CD4-positive, alpha-beta T cell treated with Interleukin-17A for 1 hour (primary cell): ENCODE measurements around the gene DYNLT3.

Experiments used
- DNase-seq: peaks from one replicate; pipeline ENCODE4 v3.0.0-alpha.2; 2020

Gene DYNLT3, protein sequence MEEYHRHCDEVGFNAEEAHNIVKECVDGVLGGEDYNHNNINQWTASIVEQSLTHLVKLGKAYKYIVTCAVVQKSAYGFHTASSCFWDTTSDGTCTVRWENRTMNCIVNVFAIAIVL

DNA sequence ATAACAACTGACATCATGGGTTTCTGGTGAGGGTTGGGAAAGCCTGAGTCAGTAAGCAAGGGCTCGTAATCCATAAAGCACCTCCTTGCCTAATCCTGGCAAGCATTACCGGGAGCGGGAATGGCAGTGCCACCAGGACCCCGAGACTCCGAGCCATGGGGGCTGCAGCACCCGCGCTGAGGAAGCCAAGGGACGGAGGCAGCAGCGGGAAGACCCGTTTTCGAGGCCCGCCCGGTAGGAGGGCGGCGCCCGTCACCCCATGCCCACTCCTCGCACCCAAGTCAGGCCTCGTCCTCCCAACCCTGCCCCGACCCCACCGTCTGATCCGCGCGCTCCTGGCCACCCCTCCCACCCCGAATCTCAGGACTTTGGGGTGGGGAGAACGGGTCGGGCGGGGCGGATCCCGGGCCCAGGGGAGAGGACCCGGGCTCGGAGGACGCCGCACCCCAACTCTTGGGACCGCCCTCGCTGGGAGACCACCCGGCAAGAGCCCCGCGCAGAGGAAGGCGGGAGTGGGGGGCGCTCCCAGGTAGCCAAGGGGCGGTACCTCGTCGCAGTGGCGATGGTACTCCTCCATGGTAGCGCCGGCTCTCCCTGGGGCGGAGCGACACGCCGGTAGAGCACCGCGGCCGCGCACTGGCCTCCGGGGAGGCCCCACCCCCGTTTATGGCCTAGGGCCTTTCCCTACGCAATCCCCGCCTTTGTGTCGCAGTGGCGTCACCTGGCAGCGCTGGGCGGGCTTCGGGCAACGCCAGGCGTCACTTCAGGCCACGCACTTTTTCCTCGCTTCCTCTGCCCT is at the start of gene DYNLT3:
DYNLT3 (minus strand) TSS at position 638 of the 799 bp plus-strand sequence; CDS start at position 577, 61 bp downstream.
- DNase-seq: peak; percentile 86

DNA sequence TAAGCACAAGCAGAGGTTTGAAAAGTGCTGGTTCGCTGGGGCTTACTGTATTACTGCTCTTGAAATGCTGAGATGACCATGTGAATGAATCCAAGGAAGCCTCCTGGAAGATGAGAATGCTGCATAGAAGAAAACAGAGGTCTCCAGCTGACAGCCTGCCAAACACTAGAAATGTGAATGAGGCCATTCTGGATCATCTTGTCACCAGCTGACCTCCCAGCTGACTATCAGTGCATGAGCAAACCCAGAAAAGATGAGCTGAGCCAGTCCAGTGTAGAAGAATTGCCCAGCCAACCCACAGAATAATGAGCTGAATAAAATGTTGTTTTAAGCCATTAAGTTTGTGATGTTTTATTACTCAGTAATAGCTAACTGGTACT is 49.1 kb upstream of the DYNLT3 start:
- no peak for DNase-seq

DNA sequence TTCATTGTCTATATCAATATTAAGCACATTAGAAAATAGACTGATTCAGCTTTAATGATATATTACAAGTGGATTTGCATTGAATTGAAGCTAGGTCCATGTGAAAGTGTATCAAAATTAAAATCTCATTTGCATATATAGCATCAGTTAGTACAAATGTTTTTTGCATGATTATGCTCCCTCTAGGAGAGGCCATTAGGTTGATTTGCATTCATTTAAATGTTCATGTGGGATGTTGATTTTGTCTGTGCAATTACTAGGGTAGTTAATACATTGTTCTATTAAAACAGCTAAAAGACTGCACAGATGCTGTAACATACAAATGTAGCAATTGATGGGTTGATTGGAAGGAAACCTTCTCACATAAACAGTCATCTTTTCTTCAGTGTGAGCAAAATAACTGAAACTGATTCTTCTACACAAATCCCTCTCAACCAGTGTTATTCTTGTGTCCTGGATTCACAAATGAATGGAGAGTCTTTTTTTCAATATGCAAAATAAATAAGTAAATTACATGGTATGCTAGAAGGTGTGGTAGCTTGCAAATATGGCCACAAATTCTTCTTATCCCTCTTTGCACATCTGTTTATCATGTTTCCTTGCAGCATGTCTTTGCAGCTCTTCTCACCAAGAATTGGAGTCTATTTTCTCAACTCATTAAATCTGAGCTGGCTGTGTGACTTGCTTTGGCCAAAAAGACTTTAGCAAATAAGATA is 48.6 kb upstream of the DYNLT3 start:
- DNase-seq: no peak

DNA sequence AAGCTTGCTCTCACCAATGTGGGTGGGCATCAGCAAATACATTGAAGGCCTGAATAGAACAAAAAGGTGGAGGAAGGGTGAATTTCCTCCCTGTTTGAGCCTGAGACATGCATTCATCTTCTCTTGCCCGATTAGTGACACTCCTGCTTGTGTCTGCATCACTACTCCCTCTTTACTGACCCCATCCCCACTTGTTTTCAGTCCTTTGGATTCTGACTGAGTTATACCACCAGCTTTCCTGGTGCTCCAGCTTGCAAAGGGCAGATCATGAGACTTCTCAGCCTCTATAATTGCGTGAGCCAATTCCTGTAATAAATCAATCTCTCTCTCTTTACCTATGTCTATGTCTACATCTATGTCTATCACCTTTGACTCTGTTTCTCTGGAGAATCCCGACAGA is 47.4 kb upstream of the DYNLT3 start:
- DNase-seq: no peak

DNA sequence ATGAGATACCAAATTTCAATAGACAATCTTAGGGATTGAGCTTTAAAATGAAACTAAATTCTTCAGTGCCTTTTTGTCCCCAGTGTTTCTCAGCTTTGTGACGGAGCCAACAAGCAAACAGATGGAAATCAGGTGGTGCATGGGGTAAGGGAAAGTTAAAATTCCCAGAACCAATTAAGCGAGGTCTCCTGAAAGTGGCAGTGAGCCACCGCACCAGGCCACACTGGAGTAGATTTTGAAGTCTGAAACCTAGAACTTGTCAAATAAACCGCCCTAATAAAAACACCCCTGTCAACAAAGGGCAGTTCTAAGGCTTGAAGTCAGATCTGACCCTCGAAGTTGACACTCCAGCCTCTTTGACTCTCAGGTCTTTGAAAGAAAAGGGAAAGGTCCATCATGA is 40.6 kb upstream of the DYNLT3 start:
- DNase-seq: no peak

DNA sequence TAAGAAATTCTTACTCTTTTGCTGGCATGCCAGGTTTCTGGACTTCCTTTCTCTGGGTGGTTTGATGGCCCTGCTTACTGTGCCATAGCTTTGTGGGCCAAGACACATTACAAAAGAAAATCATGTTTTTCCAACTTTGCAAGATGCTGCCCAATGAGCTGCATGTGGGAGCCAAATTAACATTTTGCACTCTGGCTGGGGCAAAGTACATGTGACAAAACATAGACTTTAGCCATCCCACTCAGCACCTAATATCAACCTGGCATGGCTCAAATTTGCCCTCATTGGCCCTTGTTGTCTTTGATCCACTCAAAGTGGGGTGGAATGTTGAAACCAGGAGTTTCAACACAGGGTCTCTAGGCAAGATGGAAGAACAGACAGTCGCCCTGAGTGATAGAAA is 40.0 kb upstream of the DYNLT3 start:
- no peak for DNase-seq

DNA sequence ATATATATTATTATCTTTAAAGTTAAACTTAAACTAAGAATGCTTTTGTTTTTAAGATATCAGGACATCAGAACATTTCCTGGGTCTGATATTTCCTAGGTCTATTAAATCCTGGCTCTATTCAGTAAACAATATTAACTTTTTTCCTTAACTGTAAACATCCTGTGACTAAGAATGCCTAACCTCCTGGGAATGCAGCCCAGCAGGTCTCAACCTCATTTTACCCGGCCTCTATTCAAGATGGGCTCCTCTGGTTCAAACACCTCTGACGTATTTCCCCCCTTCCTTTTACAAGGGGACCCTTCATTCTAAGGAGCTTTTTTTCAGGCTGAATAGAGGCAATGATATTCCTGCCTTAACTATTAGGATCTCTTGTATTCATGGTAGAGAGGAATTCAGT is 35.8 kb upstream of the DYNLT3 start:
- DNase-seq: no peak

DNA sequence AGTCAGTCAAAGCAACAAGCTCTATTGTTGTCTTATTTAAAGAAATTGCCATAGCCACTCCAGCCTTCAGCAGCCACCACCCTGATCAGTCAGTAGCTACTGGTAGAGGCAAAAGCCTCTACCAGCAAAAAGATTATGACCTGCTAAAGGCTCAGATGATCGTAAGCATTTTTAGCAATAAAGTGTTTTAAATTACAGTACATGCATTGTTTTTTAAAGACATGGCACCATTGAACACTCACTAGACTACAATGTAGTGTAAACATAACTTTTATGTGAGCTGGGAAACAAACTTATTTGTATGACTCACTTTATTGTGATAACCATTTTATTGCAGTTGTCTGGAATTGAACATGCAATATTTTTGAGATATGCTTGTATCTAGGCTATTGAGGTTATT is 32.3 kb upstream of the DYNLT3 start:
- no peak for DNase-seq

DNA sequence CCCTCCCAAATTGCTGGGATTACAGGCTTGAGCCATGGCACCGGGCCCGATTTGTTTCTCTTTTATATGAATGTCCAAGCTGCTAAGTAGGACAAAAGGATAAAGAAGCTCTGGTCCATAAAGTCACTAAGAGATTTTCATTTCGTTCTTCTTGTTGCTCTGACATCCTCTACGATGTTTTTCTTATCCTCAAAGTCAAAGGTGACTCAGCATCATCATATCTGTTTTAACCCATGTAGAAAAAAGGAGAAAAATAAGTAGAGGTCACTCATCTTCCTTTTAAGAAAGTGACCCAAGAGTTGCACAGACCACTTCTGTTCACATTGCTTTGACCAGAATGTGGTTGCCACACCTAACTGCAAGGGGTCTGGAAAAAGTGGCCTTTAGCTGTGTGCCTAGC is 29.3 kb upstream of the DYNLT3 start:
- no peak for DNase-seq

DNA sequence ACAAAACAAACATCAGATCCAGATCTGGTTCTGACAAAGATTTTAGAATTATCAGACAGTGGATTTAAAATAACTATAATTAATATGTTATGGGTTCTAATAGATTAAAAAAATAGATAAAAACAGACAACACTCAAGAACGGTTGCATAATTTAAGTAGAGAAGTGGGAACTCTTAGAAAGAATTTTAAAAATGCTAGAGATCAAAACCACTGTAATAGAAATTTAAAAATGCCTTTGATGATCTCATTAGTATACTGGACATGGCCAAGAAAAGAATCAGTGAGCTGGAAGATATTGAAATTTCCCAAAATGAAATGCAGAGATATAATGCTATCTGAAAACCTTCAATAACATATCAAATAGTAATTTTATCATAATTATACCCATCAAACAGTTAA is 28.3 kb upstream of the DYNLT3 start:
- DNase-seq: no peak

DNA sequence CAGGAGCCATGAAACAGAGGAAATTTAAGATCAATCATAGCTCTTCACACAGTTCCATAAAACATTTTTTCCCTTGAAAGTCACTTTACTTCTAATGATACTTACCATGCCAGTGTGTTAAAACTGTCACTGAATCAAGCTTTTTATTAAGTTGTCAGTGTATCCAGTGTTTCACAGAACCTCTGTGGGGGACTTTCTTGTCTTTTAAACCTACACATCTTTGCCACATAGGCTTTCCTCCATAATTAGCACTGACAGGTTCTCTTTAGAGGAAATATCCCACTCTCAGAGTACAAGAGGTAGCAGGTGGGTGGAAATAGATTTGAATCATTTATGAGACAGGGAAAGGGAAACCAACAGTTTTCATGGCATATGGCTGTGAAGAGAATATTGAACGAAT is 25.8 kb upstream of the DYNLT3 start:
- no peak for DNase-seq

DNA sequence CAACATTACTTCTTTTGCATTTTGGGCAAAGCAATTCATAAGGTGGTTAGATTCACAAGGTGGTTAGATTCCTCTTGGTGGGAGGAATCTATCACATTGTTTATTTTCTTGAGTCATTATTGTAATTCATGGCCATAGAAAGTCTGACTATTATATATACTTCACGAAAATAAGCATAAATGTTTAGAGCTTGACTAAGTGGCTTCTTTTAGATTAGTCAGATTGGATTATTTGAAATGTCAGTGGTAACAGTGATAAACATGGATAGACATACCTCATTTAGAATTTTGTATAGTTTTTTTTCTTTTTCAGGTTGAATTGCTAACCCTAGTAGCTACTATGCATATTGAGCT is 24.9 kb upstream of the DYNLT3 start:
- DNase-seq: no peak

DNA sequence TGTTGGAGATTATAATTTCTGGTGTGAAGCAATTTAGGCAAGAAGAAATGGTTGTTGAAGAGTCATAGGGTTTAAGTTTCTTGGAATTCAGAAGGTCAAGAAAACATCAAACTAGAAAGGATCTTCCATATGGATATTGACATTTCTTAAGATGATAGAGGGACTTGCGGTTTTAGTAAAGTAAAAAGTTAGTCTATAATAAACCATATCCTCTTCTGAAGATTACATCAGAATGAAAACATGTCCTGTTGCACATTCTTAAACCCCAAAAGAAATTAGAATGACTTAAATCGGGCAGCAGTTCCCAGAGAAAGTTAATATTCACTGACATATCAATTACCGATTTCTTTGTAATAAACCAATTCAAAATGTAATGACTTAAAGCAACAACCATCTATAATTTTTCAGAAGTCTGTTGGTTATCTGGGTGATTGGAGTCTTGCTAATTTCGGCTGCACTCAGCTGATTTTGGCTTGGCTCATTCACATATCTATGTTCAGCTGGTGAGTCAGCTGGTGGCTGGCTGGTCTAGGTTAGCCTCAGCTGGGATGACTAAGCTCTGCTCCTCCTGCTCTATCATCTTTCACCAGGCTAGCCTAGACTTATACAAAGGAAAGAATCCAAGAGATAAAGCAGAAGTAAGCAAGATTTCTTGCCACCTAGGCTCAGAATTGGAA is 24.4 kb upstream of the DYNLT3 start:
- no peak for DNase-seq

DNA sequence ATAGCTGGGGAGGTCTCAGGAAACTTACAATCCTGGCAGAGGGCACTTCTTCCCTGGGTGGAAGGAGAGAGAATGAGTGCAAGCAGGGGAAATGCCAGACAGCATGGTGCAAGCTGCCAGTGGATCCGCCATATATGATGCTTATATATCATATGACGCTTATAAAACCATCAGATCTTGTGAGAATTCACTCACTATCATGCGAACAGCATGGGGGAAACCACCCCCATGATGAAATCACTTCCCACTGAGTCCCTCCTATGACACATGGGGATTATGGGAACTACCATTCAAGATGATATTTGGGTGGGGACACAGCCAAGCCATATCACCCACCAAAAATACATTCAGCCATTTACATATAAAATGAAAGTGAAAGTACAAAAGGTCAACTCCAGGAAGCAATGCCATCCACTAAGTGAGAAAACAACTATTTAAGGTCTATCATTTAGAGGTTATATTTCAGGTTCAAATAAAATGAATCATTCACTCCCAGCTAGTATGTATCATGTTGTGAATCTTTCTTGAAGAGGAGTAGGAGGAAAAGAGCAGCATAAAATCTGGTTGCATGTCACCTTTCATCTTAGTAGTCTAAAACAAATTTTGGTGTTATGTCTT is 20.3 kb upstream of the DYNLT3 start:
- DNase-seq: no peak

DNA sequence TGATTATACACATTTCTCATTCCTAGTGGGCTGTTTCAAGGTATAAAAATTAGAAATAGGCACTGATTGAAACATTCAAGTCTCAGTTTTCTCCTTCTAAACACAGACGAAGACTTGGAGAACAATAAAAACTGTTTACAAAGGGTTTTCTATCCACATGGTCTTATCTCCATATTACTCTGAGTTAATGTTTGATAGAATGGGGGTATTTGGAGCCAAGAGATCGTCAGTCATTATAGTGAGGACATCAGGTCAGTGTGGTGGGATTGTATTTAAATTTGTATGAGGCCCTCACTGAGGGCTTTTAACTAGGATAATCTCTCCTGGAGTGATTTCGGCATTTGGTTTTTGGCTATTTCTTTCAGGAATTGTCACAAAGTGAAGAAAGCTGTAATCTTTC is 16.4 kb upstream of the DYNLT3 start:
- DNase-seq: no peak

DNA sequence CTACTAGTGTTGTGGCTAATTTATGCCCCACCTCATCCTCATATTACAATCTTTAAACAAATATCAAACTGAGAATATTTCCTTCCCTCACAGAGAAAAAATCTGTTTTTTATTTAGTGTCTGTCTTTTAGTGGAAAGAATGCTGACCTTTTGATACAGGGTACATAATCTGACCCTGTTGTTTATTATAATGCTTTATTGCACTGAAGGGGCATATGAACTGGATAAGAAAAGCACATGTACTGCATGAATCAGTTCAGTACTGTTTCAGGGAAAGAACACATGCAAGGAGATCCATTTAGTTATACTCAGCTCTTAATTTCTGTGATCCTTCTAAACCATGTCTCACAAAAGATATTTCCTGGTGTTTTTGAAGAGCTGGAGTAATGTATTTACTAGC is 15.5 kb upstream of the DYNLT3 start:
- DNase-seq: no peak

DNA sequence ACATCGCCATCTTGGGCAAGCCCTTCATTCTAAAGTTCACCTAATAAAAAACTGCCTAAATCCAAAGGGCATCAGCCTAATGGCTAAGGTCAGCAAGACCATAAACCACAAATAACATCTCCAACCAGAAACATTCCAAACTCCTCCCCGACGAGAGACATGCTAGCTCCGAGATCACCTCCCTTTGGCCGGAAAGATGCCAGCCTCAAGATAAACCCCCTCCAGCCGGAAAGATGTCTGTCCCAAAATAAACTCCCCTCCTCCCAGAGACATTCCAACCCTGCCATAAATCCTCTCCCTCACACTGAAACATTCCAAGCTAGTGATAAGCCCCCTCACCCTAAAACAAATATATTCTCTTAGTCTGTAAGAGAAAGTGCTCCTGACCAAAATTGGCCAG is 13.3 kb upstream of the DYNLT3 start:
- no peak for DNase-seq

DNA sequence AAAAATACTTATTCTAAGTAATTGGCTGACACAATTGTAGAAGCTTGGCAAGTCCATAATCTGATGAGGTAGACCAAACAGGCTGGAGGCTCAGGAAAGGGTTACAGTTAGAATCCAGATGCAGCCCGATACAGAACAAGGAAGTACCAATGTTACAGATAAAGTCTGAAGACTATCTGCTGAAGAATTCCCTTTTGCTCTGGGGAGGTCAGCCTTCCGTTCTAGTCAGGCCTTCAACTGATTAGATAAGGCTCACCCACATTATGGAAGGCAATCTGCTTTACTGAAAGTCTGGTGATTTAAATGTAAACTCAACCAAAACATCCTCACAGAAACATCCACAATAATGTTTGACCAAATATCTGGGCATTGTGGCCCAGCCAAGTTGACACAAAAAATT is 7.4 kb upstream of the DYNLT3 start:
- DNase-seq: no peak

DNA sequence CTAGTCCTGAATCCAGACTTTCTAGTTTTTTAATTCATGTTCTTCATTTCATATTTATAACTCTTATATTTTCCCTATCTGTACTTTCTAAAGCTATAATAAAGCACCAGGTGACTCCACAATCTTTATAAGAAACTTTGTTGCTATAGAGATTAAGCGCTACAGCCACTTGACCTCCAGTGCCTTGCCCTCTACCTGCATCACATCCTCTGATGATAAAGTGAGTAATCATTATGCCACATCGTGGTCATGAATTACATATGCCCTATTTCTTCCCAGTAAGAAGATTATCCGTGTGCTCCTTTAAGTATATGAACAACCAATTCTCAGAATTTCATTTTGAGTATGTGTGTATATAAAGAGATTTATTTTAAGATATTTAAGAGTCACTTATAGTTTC is 6.8 kb upstream of the DYNLT3 start:
- DNase-seq: no peak

DNA sequence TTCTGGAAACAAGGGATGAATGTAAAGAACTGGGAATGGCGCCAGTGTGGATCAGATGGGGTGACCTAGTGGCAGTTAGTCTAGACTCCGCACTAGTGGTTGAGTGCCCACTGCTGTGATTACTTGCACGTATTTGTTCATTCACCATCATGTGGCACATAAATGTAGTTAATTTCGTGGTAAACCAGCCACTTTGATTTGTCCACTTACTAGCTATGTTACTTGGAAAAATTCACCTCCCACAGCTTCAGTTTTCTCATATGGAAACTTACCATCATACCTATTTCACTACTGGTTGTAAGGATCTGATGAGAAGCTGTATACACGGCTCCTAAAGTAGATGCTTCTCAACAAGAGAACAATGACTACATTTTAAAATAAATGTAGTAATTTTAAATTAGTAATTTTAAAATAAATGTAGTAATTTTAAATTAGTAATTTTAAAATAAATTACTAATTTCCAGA is 394 bp upstream of the DYNLT3 start:
- no peak for DNase-seq

DNA sequence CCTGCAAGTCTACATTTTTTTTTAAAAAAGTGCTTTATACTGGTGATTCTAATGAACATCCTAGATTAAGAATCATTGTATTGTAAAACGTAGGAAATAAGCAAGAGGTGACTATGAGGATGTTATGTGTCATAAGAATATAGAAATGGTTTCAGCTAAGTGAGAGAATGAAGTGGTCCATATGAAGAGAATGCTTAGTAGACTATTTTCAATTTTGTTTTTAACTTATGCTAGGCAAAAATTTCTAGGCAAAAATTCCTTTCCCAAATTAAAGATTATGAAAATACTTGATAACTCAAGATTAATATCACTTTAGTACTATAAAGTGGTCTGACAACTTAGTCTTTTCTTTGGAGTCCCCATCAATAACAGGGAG is 825 bp downstream of the DYNLT3 start:
- DNase-seq: no peak

DNA sequence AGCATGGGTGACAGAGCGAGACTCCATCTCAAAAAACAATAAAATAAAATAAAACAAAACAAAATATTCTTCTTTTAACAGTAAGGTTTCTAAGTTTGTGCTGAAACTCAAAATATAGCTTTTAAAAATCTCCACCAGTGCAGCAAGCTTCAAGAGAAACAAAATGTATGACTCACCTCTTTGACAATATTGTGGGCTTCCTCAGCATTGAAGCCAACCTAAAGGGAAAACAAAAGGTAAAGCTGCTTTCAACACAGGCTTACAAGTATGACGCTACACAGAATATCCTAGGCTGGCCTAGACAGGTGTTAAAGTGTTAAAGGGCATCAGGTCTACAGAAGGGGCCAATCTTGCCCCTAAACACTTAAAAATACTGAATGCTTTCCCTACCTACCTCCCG is 1.2 kb downstream of the DYNLT3 start:
- peak; percentile 50 for DNase-seq

DNA sequence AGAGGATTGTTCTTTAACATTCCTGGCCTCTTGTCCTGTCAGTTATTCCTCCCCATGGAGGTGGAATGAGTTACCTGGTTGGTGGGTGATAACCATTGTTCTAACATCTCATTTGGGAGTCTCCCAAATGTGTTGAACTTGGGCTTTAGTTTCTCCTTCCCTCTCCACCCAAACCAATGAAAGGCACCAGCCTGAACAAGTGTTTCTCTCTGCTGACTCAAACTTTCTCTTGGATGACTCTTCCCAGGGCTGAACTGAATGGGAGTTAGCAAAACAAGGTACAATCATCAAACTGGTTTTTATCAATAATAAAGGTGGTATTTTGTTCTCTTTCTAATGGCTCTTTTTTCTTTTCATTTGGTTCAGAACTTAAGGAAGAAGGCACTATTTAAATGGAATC is 2.7 kb downstream of the DYNLT3 start:
- no peak for DNase-seq
